GM12878 (cell line): ENCODE results near the gene ZNF229. TPM values are rescaled to one million over a fixed set of nuclear protein-coding genes. Genes with fewer than 3 reads are reported as not detected.

Experiments
- ATAC-seq: fragments of 200-7000 bp; cut with Tn5 transposase; 3 replicates; pipeline ENCODE4 v1.9.1; 2020; ENCODE audit warnings: mild to moderate bottlenecking, moderate library complexity
- BruUV-seq: library from RNA; stranded (reverse); fragments of 400-500 nt; replicated peaks from 2 replicates; lab custom pipeline; 2021; lab: Mats Ljungman, UMichigan
- CTCF ChIA-PET: fragments of 300-600 bp; sonication (Branson Sonifier 250); formaldehyde crosslinking; extraction: SDS; loops from one replicate; lab custom pipeline; 2021; ENCODE audit warnings: inconsistent platforms; lab: Yijun Ruan, JAX
- POLR2A ChIA-PET: fragments of 350-600 bp; formaldehyde crosslinking; extraction: SDS; loops from one replicate; lab custom pipeline; 2021; ENCODE audit warnings: inconsistent platforms; lab: Charles Lee
- RAD21 ChIA-PET: fragments of 300-600 bp; sonication (Branson Sonifier 250); formaldehyde crosslinking; loops from one replicate; lab custom pipeline; 2023; ENCODE audit warnings: antibody characterized with exemption; ENCODE audit not compliant: unreplicated experiment; lab: Charles Lee
- SMC1A ChIA-PET: fragments of 300-600 bp; sonication (Branson Sonifier 250); formaldehyde crosslinking; loops from one replicate; lab custom pipeline; 2023; ENCODE audit not compliant: unreplicated experiment, uncharacterized antibody; lab: Charles Lee
- DNase-seq: peaks from one replicate; pipeline ENCODE4 v3.0.0-alpha.2; 2011; ENCODE audit warnings: low read depth, low spot score
- FAIRE-seq: peaks from 3 replicates; lab custom pipeline; 2011; peaks lifted over from hg19 to GRCh38; lab: Jason Lieb, UNC
- H2AFZ ChIP-seq: 2 replicates; pipeline ENCODE4 v1.6.0; 2011; ENCODE audit warnings: low read depth, low read length, control low read depth; ENCODE audit not compliant: control insufficient read depth
- H3K27ac ChIP-seq: 2 replicates; pipeline ENCODE4 v1.5.1; 2011; ENCODE audit warnings: control low read depth; ENCODE audit not compliant: control insufficient read depth, insufficient read depth
- H3K27me3 ChIP-seq, 2 experiments: replicated peaks in 1 of 2; 2 replicates each; pipeline versions ENCODE4 v1.6.0 to v1.6.1; 2011; ENCODE audit warnings: low read length in 1 of 2; ENCODE audit not compliant: control insufficient read depth in 2 of 2, insufficient read depth in 2 of 2
- H3K36me3 ChIP-seq, 2 experiments: 2 replicates each; pipeline ENCODE4 v1.5.1; 2011; ENCODE audit warnings: low read length in 1 of 2; ENCODE audit not compliant: control insufficient read depth in 2 of 2, insufficient read depth in 2 of 2
- H3K4me1 ChIP-seq: 2 replicates; pipeline ENCODE4 v1.6.1; 2011; ENCODE audit warnings: mild to moderate bottlenecking, low read length, moderate library complexity, mixed read lengths; ENCODE audit not compliant: control insufficient read depth, insufficient read depth
- H3K4me2 ChIP-seq: 2 replicates; pipeline ENCODE4 v1.6.0; 2011; ENCODE audit warnings: control low read depth; ENCODE audit not compliant: control insufficient read depth, insufficient read depth
- H3K4me3 ChIP-seq: fragments of 200-600 bp; sonication (generic); 2 replicates; pipeline ENCODE4 v1.5.1; 2016
- H3K79me2 ChIP-seq: 2 replicates; pipeline ENCODE4 v1.6.0; 2011; ENCODE audit warnings: low read length; ENCODE audit not compliant: control insufficient read depth, insufficient read depth
- H3K9ac ChIP-seq: 2 replicates; pipeline ENCODE4 v1.8.0; 2011; ENCODE audit warnings: low read length, control low read depth, mixed read lengths; ENCODE audit not compliant: control insufficient read depth, insufficient read depth
- H3K9me3 ChIP-seq: replicated peaks from 3 replicates; pipeline ENCODE4 v1.5.1; 2011; ENCODE audit warnings: mild to moderate bottlenecking, low read length; ENCODE audit not compliant: control insufficient read depth, insufficient read depth
- H4K20me1 ChIP-seq: 2 replicates; pipeline ENCODE4 v1.6.0; 2011; ENCODE audit not compliant: control insufficient read depth, insufficient read depth
- MYC ChIP-seq: IDR thresholded peaks from 2 replicates; pipeline ENCODE4 v1.6.1; 2011; ENCODE audit warnings: mild to moderate bottlenecking, low read length, moderate library complexity, inconsistent platforms; ENCODE audit not compliant: insufficient read depth, insufficient replicate concordance, insufficient read length, severe bottlenecking
- NR2F1 ChIP-seq: fragments of 450-650 bp; conservative IDR thresholded peaks from 2 replicates; pipeline ENCODE4 v1.6.1; 2017; ENCODE audit warnings: mild to moderate bottlenecking
- SPI1 ChIP-seq: IDR thresholded peaks from 2 replicates; pipeline ENCODE4 v1.6.1; 2011; ENCODE audit warnings: low read depth, mild to moderate bottlenecking, low read length, moderate library complexity, borderline replicate concordance; ENCODE audit not compliant: insufficient read depth
- YBX1 ChIP-seq: fragments of 450-650 bp; IDR thresholded peaks from 2 replicates; pipeline ENCODE4 v1.6.1; 2016; ENCODE audit warnings: antibody characterized with exemption
- ZNF217 ChIP-seq: fragments of 450-650 bp; IDR thresholded peaks from 2 replicates; pipeline ENCODE4 v1.6.1; 2017; ENCODE audit warnings: antibody characterized with exemption, mild to moderate bottlenecking
- ZNF622 ChIP-seq: fragments of 450-650 bp; IDR thresholded peaks from 2 replicates; pipeline ENCODE4 v1.6.1; 2017; ENCODE audit warnings: mild to moderate bottlenecking, inconsistent platforms
- WGBS: methylation state at CpG from one replicate; pipeline ENCODE4 v1.1.6; 2016; ENCODE audit warnings: low lambda C conversion rate; ENCODE audit not compliant: insufficient replicate concordance, insufficient coverage; ENCODE audit errors: missing lambda C conversion rate; 5-methylcytosine and 5-hydroxymethylcytosine counted together
- in situ Hi-C: fragments of 300-500 bp; cut with MboI; formaldehyde crosslinking; loops from 9 replicates; pipeline ENCODE4 v1.14.3; 2018; ENCODE audit warnings: mixed read lengths
- intact Hi-C: fragments of 100-400 bp; cut with micrococcal nuclease; formaldehyde crosslinking; loops from one replicate; pipeline ENCODE4 v1.14.2; 2022; ENCODE audit not compliant: unreplicated experiment
- polyA plus RNA-seq, 11 experiments: library from polyadenylated mRNA; depleted of rRNA in 4 of 11; unstranded in 6 of 11; stranded (reverse) in 5 of 11; fragments of >200 nt; fragmentation: Nextera tagmentation in 4 of 11; fragmentation: Illumina TruSeq in 1 of 11; extraction: Ambion mirVana in 4 of 11; extraction: Trizol in 1 of 11; gene quantifications; 1 replicate in 1 of 11; 2 replicates in 10 of 11; pipeline versions ENCODE4 v1.2.1 to v1.2.3, GENCODE V29; 2011 to 2016; ENCODE audit warnings: inconsistent platforms in 2 of 11, missing spikeins in 2 of 11, low read depth in 1 of 11
- total RNA-seq, 4 experiments: library from RNA; depleted of rRNA in 3 of 4; stranded (reverse); fragments of >200 nt in 3 of 4; fragmentation: Illumina TruSeq in 1 of 4; extraction: Trizol in 1 of 4; gene quantifications; 2 replicates each; pipeline versions ENCODE4 v1.2.1 to v1.2.3, GENCODE V29; 2013 to 2021
- TF ChIP-seq, protein P1 (sequence below): fragments of 450-650 bp; IDR thresholded peaks from 2 replicates; pipeline ENCODE4 v1.6.1; 2016; ENCODE audit warnings: mild to moderate bottlenecking, moderate library complexity, borderline replicate concordance

The ZNF229 gene
- total and polyA plus RNA-seq, 10 of the 15 experiments (the other 5 are each of a cell fraction or from before 2014, with no cell fraction given): 0.04 to 0.24 (median 0.14) TPM; not detected in 1

DNA sequence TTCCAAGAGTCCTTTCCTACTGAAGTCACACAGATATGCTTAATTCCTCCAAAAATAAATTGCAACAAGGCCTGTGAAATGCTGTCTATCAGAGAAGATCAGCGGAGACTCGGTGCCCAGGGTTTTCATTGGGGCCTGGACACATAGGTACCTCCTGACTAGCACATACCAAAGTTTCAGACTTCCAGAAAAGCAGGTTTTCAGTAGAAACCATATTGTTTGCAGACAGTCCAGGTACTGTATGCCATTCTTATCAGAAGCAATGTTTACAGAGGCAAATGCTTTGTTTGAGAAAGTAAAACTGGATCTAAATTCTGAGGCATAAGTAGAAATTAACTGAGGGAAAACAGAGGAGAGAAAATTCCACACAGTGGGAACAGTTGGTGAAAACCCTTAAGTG lies 12.8 kb downstream of the ZNF229 start:
- WGBS: 63% methylated on average over 2 of the region's 2 CpGs
- POLR2A ChIA-PET: no interaction called here

More for the DNA sequence above, 12.8 kb downstream of the ZNF229 start:
- FAIRE-seq: no peak
- CTCF ChIA-PET: no interaction called here
- ATAC-seq: no peak
- H3K4me1 ChIP-seq: no peaks in the 10 kb centered on the region
- H3K4me3 ChIP-seq: no peak overlapping the region
- H4K20me1 ChIP-seq: no peaks in the 10 kb centered on the region
- H3K27me3 ChIP-seq: no peaks in the 10 kb centered on the region
- RAD21 ChIA-PET: no interaction called here
- in situ Hi-C loops (no loop called here), intact Hi-C loops (no loop called here)
- no peak overlapping the region for H3K4me2 ChIP-seq
- no TSS peak for BruUV-seq
- H3K9ac ChIP-seq: no peak overlapping the region
- H2AFZ ChIP-seq: no peak overlapping the region
- no peaks in the 10 kb centered on the region for H3K36me3 ChIP-seq
- H3K79me2 ChIP-seq: no peaks in the 10 kb centered on the region
- H3K27ac ChIP-seq: no peak overlapping the region
- no peak for TF ChIP-seq ZNF622
- no peak for TF ChIP-seq MYC
- TF ChIP-seq, protein P1, sequence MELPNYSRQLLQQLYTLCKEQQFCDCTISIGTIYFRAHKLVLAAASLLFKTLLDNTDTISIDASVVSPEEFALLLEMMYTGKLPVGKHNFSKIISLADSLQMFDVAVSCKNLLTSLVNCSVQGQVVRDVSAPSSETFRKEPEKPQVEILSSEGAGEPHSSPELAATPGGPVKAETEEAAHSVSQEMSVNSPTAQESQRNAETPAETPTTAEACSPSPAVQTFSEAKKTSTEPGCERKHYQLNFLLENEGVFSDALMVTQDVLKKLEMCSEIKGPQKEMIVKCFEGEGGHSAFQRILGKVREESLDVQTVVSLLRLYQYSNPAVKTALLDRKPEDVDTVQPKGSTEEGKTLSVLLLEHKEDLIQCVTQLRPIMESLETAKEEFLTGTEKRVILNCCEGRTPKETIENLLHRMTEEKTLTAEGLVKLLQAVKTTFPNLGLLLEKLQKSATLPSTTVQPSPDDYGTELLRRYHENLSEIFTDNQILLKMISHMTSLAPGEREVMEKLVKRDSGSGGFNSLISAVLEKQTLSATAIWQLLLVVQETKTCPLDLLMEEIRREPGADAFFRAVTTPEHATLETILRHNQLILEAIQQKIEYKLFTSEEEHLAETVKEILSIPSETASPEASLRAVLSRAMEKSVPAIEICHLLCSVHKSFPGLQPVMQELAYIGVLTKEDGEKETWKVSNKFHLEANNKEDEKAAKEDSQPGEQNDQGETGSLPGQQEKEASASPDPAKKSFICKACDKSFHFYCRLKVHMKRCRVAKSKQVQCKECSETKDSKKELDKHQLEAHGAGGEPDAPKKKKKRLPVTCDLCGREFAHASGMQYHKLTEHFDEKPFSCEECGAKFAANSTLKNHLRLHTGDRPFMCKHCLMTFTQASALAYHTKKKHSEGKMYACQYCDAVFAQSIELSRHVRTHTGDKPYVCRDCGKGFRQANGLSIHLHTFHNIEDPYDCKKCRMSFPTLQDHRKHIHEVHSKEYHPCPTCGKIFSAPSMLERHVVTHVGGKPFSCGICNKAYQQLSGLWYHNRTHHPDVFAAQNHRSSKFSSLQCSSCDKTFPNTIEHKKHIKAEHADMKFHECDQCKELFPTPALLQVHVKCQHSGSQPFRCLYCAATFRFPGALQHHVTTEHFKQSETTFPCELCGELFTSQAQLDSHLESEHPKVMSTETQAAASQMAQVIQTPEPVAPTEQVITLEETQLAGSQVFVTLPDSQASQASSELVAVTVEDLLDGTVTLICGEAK: no peak
- no peak for TF ChIP-seq YBX1
- TF ChIP-seq ZNF217: no peak
- TF ChIP-seq SPI1: no peak
- TF ChIP-seq NR2F1: no peak
- DNase-seq: no peak
- H3K9me3 ChIP-seq: no peaks in the 10 kb centered on the region; the same call in 2 of the 3 replicates
- SMC1A ChIA-PET: no interaction called here
